Heart left ventricle (tissue), 16 donors: Measurements from ENCODE around the gene WNT7B. TPM values are rescaled to one million over a fixed set of nuclear protein-coding genes. Genes with fewer than 3 reads are reported as not detected.

Experiments used
- ATAC-seq, 4 donors: fragments of 200-7000 bp; cut with Tn5 transposase; one replicate each; pipeline ENCODE4 v1.9.1; 2020 to 2022; ENCODE audit warnings: moderate library complexity in 4 of 4, mild to moderate bottlenecking in 3 of 4, moderate number of reproducible peaks in 1 of 4
- DNase-seq, 5 donors: peaks; one replicate each; pipeline ENCODE4 v3.0.0-alpha.2; 2020
- H3K27ac ChIP-seq, 12 donors: fragments of 200-600 bp; sonication (generic) in 4 of 12; one replicate each; pipeline versions ENCODE4 v1.5.0 to v1.8.0; 2016 to 2022; ENCODE audit warnings: mild to moderate bottlenecking in 2 of 12
- H3K27me3 ChIP-seq, 9 donors: fragments of 200-600 bp; sonication (generic) in 2 of 9; one replicate each; pipeline versions ENCODE4 v1.5.1 to v1.8.0; 2016 to 2022; ENCODE audit warnings: mild to moderate bottlenecking in 3 of 9
- H3K36me3 ChIP-seq, 9 donors: fragments of 200-600 bp; sonication (generic) in 2 of 9; one replicate each; pipeline versions ENCODE4 v1.5.0 to v1.8.0; 2018 to 2022; ENCODE audit warnings: mild to moderate bottlenecking in 2 of 9
- H3K4me1 ChIP-seq, 12 donors: fragments of 200-600 bp; sonication (generic) in 4 of 12; one replicate each; pipeline versions ENCODE4 v1.5.0 to v1.8.0; 2016 to 2022; ENCODE audit warnings: mild to moderate bottlenecking in 3 of 12
- H3K4me3 ChIP-seq, 12 donors: fragments of 200-600 bp; sonication (generic) in 4 of 12; one replicate each; pipeline versions ENCODE4 v1.5.0 to v1.8.0; 2017 to 2022; ENCODE audit warnings: mild to moderate bottlenecking in 9 of 12, moderate library complexity in 4 of 12
- H3K9me3 ChIP-seq, 12 donors: fragments of 200-600 bp; sonication (generic) in 4 of 12; one replicate each; pipeline versions ENCODE4 v1.5.0 to v1.8.0; 2016 to 2022; ENCODE audit warnings: mild to moderate bottlenecking in 1 of 12
- CTCF ChIP-seq, 12 donors: fragments of 200-600 bp; sonication (generic) in 4 of 12; IDR thresholded peaks; one replicate each; pipeline versions ENCODE4 v1.5.0 to v1.8.0; 2018 to 2022; ENCODE audit warnings: antibody characterized with exemption in 12 of 12, mild to moderate bottlenecking in 5 of 12
- POLR2A ChIP-seq, 2 donors: fragments of 450-650 bp; IDR thresholded peaks; one replicate each; pipeline ENCODE4 v1.6.1; 2017; ENCODE audit warnings: antibody characterized with exemption in 2 of 2, mild to moderate bottlenecking in 2 of 2, moderate library complexity in 2 of 2
- WGBS, 4 donors: extraction: QIAGEN DNeasy Blood & Tissue Kit in 2 of 4; methylation state at CpG; one replicate each; pipeline versions ENCODE4 v1.1.5 to v1.1.7; 2013 to 2018; 5-methylcytosine and 5-hydroxymethylcytosine counted together
- intact Hi-C, 10 donors: fragments of 100-400 bp; cut with DNase I; formaldehyde crosslinking; loops; one replicate each; pipeline versions ENCODE4 v1.11.1 to v1.14.2; 2022
- polyA plus RNA-seq, 2 donors: library from polyadenylated mRNA; stranded (reverse); fragments of 200-250 nt; gene quantifications; one replicate each; pipeline ENCODE4 v1.2.3, GENCODE V29; 2013
- total RNA-seq, 9 donors: library from RNA; depleted of rRNA in 2 of 9; stranded (reverse); fragments of >200 nt in 2 of 9; fragmentation: NEBNext Ultra II Directional in 3 of 9; extraction: Animal tissue kit (Norgen Biotek cat#: 25700) in 3 of 9; gene quantifications; one replicate each; pipeline versions ENCODE4 v1.1.0 to v1.2.4, GENCODE V29; 2016 to 2023
- donor health status: ischemic (EF 13 %, LVEDD 7.1; RV severe dilation, severe dysfunction).
- donor health status: healthy with polysubstance abuse.
- donor health status: DM: no; HTN: yes; CAD: no.
- donor health status: DM: no; HTN: no; CAD: no.
- donor health status: ischemic (EF 25% LVEDD 6.9; RV normal size, moderate dysfunction).
- donor health status: ischemic (EF 25% LVEDD 5.7; RV mildly dilated, moderate dysfunction).
- donor health status: healthy.
- donor health status: DM: yes; HTN: yes; CAD: no.
- donor health status: ischemic (EF 35%, LVEDD 5.7; RV mildly dilated, moderate dysfunction).
- donor health status: nonischemic (EF 11% LVEDD 7.7; RV severe dilation, severe dysfunction).
- donor health status: DM: yes; HTN: yes; CAD: no.
- donor health status: PGD.
- donor health status: ischemic (EF 29% LVEDD 5.4; RV normal size, mild dysfunction).
- donor health status: nonischemic (EF 23%, LVEDD 6.1; RV moderate dilation, normal function).

The WNT7B gene
- total and polyA plus RNA-seq, 11 donors: 0.36 TPM; not detected in 10

- Histone ChIP-seq H3K4me3 (no peak overlapping the region), H3K4me1 (peaks cover 3 to 11% (median 10%) of the 10 kb centered on the region in 12 donors), H3K27ac (no peak overlapping the region), H3K27me3 (peaks cover 10 to 36% (median 19%) of the 10 kb centered on the region in 9 donors), H3K36me3 (no peaks in the 10 kb centered on the region), H3K9me3 (peaks cover 0 to 11% (median 2%) of the 10 kb centered on the region in 12 donors)
- TF ChIP-seq CTCF (IDR thresholded peaks at IDR 0.05) (no peak), POLR2A (IDR thresholded peaks at IDR 0.05) (no peak)
- 94 to 98% (median 96%) methylated on average over 6 of the region's 6 CpGs for WGBS, 4 donors
- DNase-seq: no peak
- no peak for ATAC-seq
- intact Hi-C loops: loop anchor here in 1 of 10 donors (5.0 kb wide), 1 partner anchor 41 kb away; no protein-coding TSS in a partner anchor
Observed at GRCh38 chr22:45871721-45872120, 105.2 kb downstream of the WNT7B start.

Other genes starting within 250 kb of the WNT7B start
- 10 to 100 TPM; 51.0 to 96.4 (median 83.6) TPM for gene PPARA, start 173.4 kb upstream of the WNT7B start, total RNA-seq
- gene PPARA, start 173.4 kb upstream of the WNT7B start, polyA plus RNA-seq: 10 to 100 TPM; 21.1 to 60.9 TPM